ENCODE data around the gene SLC6A8. TPM values are rescaled to one million over a fixed set of nuclear protein-coding genes. Genes with fewer than 3 reads are reported as not detected.

Gene SLC6A8
- total RNA-seq, 2 donors from 2014 or later, result 16.8 to 16.9 TPM

DNA sequence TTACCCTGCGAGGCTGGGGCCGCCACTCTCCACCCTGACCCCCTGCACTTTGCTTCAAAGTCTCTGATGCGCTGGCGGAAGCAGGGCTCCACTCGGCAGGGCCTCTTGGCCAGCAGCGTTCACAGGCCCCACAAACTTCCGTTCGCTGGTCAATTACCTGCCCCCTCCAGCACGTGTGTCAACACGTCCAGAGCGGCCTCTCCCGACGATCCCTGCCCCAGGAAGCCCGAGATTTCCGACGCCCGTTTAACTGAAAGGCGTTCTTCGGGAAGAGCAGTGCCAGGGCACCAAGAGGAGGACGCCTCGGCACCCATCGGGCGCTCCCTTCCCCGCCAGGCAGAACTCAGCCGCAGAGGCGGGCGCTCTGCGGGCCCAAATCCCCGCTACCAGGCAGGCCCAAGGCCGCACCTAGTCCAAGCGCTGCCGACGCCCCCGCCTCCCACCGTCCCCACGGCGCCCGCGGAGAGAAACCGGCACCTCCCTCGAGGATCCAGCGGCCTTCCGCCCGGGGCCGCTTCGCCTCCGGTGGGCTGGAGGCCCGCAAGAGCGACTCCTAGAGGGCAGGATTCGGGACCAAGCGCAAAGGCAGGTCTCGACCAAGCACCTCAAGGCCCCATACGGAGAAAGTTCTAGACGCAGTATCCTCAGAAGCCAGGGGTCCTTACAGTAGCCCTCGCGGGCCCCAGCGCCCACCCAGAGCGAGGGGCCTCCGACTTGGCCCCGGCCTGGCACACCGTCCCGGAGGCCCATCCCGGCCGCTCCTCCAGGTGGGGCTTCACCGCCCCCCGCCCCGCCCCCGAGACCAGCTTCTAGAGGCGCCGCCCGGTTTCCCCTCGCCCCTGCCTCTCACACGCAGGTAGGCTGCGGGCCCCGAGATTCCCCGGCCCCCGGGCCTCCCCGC, 35.9 kb downstream of the SLC6A8 start:
- H3K9me3 ChIP-seq, result no peaks in the 10 kb centered on the region
- ATAC-seq (ENCODE audit: insufficient number of reproducible peaks, low FRiP score, low read depth) (no peak), DNase-seq (ENCODE audit: low spot score) (no peak)
- H3K4me1 ChIP-seq (ENCODE audit: control insufficient read depth in 1 of 2, low read depth in 2 of 2), result peaks cover 20 to 51% of the 10 kb centered on the region in 2 donors
- TF ChIP-seq, protein P1, sequence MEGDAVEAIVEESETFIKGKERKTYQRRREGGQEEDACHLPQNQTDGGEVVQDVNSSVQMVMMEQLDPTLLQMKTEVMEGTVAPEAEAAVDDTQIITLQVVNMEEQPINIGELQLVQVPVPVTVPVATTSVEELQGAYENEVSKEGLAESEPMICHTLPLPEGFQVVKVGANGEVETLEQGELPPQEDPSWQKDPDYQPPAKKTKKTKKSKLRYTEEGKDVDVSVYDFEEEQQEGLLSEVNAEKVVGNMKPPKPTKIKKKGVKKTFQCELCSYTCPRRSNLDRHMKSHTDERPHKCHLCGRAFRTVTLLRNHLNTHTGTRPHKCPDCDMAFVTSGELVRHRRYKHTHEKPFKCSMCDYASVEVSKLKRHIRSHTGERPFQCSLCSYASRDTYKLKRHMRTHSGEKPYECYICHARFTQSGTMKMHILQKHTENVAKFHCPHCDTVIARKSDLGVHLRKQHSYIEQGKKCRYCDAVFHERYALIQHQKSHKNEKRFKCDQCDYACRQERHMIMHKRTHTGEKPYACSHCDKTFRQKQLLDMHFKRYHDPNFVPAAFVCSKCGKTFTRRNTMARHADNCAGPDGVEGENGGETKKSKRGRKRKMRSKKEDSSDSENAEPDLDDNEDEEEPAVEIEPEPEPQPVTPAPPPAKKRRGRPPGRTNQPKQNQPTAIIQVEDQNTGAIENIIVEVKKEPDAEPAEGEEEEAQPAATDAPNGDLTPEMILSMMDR (IDR thresholded peaks at IDR 0.05), result no peak
- H3K36me3 ChIP-seq, result peaks cover 5% of the 10 kb centered on the region
- H3K4me3 ChIP-seq, result peak overlapping the region; percentile 80
- H3K27ac ChIP-seq, result peak overlapping the region; percentile 56 to 90
- H3K27me3 ChIP-seq (replicated peaks; ENCODE audit: insufficient read depth), result no peaks in the 10 kb centered on the region

DNA sequence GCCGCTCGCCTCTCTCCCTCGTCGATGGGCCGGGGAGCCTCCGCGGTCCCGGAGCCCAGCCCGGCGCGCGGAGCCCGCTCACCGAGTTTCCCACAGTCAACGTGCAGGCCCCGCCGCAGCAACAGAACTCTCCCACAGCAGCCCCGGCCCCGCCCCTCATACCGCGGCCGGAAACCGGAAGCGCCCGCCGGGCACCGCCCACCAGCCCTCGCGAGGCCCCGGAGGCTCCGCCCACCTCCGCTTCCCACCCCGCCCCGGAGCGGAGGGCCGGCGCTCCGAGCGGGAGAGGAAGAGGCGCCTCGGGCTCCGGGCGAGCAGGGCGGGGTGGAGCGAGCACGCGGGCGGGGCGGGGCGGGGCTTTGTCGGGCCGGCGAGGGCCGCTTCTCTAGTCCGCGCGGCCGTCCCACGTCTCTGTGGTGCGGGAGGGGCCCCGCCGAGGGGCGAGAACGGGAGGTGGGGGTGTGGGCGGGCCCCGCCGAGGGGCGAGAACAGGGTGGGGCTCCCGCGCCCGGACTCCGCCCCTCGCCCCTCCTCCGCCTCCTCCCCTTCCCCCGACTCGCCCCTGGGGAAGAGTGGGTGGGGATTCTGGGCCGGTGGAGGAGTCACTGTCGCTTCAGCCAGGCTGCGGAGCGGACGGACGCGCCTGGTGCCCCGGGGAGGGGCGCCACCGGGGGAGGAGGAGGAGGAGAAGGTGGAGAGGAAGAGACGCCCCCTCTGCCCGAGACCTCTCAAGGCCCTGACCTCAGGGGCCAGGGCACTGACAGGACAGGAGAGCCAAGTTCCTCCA, 36.7 kb downstream of the SLC6A8 start, which contains the start of the genes ABCD1 and BCAP31:
TSS of gene ABCD1 (plus strand) at position 605 of the 787 bp plus-strand sequence. CDS start 411 bp downstream, outside the sequence.
TSS of gene BCAP31 (minus strand) at position 136 of the 787 bp plus-strand sequence. CDS start 1,143 bp downstream, outside the sequence.
- H3K27ac ChIP-seq, result peak within 1 kb of the TSS; percentile 83 to 90
- ATAC-seq (ENCODE audit: insufficient number of reproducible peaks, low FRiP score, low read depth), result peak; percentile 52
- H3K9me3 ChIP-seq, result no peaks in the 10 kb centered on the region
- peak within 1 kb of the TSS; percentile 80 for H3K4me3 ChIP-seq
- peaks cover 8% of the 10 kb centered on the region for H3K36me3 ChIP-seq
- TF ChIP-seq, protein P1 (IDR thresholded peaks at IDR 0.05), result no peak
- peaks cover 20 to 52% of the 10 kb centered on the region in 2 donors for H3K4me1 ChIP-seq (ENCODE audit: control insufficient read depth in 1 of 2, low read depth in 2 of 2)
- peak; percentile 56 for DNase-seq (ENCODE audit: low spot score)
- no peaks in the 10 kb centered on the region for H3K27me3 ChIP-seq (replicated peaks; ENCODE audit: insufficient read depth)

DNA sequence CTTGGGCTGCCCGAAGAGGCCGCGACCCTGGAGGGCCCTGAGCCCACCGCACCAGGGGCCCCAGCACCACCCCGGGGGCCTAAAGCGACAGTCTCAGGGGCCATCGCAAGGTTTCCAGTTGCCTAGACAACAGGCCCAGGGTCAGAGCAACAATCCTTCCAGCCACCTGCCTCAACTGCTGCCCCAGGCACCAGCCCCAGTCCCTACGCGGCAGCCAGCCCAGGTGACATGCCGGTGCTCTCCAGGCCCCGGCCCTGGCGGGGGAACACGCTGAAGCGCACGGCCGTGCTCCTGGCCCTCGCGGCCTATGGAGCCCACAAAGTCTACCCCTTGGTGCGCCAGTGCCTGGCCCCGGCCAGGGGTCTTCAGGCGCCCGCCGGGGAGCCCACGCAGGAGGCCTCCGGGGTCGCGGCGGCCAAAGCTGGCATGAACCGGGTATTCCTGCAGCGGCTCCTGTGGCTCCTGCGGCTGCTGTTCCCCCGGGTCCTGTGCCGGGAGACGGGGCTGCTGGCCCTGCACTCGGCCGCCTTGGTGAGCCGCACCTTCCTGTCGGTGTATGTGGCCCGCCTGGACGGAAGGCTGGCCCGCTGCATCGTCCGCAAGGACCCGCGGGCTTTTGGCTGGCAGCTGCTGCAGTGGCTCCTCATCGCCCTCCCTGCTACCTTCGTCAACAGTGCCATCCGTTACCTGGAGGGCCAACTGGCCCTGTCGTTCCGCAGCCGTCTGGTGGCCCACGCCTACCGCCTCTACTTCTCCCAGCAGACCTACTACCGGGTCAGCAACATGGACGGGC, 37.5 kb downstream of the SLC6A8 start:
- TF ChIP-seq, protein P1 (IDR thresholded peaks at IDR 0.05), result no peak
- Histone ChIP-seq H3K27ac (peak overlapping the region; percentile 83 to 90), H3K4me3 (peak overlapping the region; percentile 80), H3K4me1 (ENCODE audit: control insufficient read depth in 1 of 2, low read depth in 2 of 2) (peaks cover 20 to 52% of the 10 kb centered on the region in 2 donors), H3K9me3 (no peaks in the 10 kb centered on the region), H3K27me3 (replicated peaks; ENCODE audit: insufficient read depth) (no peaks in the 10 kb centered on the region), H3K36me3 (peaks cover 3% of the 10 kb centered on the region)
- ATAC-seq (ENCODE audit: insufficient number of reproducible peaks, low FRiP score, low read depth), result no peak
- no peak for DNase-seq (ENCODE audit: low spot score)

DNA sequence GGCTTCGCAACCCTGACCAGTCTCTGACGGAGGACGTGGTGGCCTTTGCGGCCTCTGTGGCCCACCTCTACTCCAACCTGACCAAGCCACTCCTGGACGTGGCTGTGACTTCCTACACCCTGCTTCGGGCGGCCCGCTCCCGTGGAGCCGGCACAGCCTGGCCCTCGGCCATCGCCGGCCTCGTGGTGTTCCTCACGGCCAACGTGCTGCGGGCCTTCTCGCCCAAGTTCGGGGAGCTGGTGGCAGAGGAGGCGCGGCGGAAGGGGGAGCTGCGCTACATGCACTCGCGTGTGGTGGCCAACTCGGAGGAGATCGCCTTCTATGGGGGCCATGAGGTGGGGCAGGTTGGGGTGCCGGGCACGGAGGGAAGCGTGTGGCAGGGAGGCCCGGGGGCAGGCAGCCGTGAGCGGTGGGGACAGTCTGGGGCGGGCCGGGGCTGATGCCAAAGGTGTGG, 38.1 kb downstream of the SLC6A8 start:
- peak overlapping the region; percentile 80 for H3K4me3 ChIP-seq

More for the DNA sequence above, 38.1 kb downstream of the SLC6A8 start:
- no peaks in the 10 kb centered on the region for H3K9me3 ChIP-seq
- no peak for ATAC-seq (ENCODE audit: insufficient number of reproducible peaks, low FRiP score, low read depth)
- peaks cover 20 to 52% of the 10 kb centered on the region in 2 donors for H3K4me1 ChIP-seq (ENCODE audit: control insufficient read depth in 1 of 2, low read depth in 2 of 2)
- H3K36me3 ChIP-seq, result peaks cover 3% of the 10 kb centered on the region
- H3K27me3 ChIP-seq (replicated peaks; ENCODE audit: insufficient read depth), result no peaks in the 10 kb centered on the region
- H3K27ac ChIP-seq, result peak overlapping the region; percentile 83 to 90
- DNase-seq (ENCODE audit: low spot score), result no peak
- TF ChIP-seq, protein P1 (IDR thresholded peaks at IDR 0.05), result no peak

All from thoracic aorta (tissue), 2 donors.